NCI-H69 (cell line): ENCODE data around the gene P2RX4.
A peak's percentile ranks its signal among the peaks of the same experiment; 100 is the strongest.
"Not testable (repeated sequence)": the region's sequence is repeated elsewhere in the genome, so short reads cannot be mapped to it uniquely, and the experiment has no call there.

Source experiments
- DNase-seq: peaks from one replicate; lab custom pipeline; 2025; lab: John Stamatoyannopoulos, UW

The P2RX4 gene

DNA sequence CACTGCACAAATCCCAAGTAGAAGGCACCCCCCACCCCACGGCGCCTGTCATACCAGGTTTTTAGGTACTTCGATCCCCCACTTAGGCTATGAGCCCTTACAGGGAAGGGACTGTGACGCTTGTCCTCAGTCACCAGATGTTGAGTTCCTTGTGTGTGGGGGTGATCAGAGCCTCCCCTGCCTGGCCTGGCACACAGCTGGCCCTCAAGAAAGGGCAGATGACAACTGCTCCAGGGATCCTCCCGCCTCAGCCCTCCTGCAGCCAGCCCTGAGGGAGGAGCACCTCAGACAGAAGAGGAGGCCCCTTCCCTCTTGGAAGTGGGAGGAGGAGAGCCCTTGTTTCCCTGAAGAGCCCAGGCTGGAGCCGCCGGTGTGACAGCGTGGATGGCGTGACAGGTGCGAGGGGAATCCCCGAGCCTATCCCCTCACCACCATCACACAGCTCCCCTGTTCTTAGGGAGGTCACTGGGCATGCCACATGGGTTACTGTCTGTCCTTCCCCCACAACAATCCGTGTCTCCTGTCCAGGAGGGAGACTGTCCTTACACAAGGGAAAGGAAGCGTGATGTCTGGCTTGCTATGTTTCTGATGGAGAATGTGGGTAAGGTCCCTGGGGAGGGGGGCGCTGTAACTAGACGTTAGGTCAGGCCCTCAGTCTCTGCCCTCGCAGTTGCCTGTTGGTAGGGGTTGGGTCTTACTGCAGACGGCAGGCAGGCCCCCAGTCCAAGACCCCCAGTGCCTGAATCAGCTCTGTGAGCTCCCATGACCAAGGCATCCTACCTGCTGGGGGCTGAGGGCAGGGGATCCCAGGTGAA lies 31.4 kb downstream of the P2RX4 start:
- no peak for DNase-seq

DNA sequence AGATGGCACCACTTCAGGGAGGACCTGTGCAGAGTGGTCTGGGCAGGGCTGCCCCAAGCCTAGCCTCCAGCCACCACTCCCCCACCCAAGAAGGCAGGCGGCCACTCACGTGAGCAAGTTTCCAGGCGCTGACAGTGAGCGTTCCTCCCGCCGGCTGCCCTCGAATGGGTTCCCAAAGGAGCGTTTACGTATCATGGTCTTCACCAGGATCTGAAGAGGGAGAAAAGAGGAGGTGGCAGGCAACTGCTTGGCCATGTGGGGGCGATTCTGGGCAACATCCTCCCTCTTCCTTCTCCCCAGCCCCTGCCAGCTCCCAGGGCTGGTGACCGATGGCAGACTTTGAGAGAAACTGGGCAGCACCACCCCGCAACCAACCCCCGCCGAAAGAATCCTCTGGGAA lies 35.1 kb downstream of the P2RX4 start:
- DNase-seq, result no peak

DNA sequence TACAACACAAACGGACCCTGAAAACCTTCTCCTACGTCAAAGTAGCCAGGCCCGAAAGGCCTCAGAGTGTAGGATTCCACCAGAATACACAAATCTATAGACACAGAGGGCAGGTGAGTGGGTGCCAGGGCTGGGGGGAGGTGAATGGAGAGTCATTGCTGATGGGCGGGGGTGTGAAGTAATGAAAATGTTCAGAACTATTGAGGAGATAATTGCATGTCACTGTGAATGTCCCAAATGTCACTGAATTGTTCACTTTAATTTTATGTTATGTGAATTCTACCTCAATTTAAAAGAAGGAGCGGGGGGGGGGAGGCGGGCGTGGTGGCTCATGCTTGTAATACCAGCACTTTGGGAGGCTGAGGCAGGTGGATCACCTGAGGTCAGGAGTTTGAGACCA lies 36.0 kb downstream of the P2RX4 start:
- no peak for DNase-seq

DNA sequence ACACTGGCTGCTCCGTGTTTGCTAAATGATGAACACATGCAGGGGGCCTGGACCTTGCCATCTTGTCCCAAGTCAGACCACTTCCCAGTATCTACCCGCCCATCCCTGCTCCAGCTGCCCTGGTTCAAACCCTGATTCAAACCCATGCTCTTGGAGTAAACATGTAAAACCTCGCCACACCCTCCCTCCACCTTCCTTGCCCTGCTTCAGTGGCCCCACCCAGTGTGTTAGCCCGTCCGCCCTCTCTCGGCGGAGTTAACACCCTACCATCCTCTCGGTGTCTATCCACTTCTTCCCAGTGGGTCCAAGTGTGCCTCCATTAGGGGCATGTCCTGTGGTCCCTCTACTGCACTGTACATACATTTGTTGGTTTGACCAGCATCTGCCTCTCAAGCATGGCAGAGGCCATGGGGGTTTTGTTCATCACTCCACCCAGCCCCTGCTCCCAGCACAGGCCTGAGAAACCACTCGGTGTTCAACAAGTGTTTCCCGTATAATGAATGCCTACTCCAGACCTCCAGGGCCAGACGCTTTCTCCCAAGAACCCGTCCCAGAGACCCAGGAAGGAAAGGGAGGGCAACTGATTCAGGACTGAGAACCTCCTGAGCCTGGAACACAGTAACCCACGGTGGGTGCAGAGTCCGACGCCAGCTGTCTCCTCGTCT lies 37.1 kb downstream of the P2RX4 start:
- DNase-seq, result no peak

DNA sequence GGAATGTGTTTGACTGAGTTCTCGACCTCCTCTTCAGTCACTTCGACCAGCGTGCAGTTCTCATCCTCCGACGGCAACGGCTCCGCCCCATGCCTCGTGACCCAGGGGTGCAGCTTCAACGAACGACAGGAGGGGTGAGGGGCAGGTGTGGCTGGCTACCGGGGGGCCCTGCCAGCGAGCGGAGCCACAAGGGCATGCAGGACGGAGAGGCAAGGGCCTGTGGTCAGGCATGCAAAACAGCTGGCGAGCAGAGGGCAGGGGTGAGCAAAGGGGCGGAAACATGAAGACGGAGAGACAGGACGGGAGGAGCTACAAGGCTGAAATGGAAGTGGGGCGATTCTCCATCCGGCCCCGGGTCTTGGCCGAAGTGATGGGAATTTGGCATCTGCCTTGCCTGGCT lies 38.7 kb downstream of the P2RX4 start:
- DNase-seq, result no peak

DNA sequence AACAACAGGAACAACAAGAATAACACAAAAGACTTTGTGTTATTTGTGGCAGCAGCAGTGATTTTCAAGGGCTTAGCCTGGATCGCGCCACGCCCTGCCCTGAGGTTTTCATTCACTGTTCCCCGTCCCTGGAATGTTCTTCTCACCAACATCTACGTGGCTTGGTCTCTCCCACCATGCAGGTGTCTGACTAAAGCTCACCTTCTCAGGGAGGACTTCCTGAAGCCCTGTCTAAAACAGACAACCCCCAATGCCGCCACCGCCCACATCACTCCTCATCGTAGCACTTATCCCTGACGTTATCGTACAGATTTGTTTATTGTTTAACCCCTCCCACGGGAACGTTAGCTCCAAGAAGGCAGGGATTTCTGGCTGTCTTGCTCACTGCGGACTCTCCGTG lies 40.4 kb downstream of the P2RX4 start:
- no peak for DNase-seq

DNA sequence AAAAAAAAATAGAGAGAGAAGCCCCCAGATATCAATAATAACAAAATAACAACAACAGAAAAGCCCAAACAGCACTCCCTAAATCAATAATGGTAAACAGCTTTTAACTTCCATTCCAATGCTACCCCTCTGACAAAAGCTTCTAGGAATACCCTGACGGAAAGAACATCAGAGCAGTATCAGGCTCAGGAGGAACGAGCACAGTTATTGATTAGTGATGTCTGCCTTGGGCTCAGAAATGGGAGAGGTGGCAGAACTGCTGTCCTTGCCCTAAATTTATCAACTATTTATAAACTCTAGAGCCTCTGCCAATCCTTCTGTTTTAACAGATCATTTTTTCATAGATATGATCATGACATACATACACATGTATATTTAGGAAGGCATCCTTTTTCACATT lies 41.9 kb downstream of the P2RX4 start:
- no peak for DNase-seq

DNA sequence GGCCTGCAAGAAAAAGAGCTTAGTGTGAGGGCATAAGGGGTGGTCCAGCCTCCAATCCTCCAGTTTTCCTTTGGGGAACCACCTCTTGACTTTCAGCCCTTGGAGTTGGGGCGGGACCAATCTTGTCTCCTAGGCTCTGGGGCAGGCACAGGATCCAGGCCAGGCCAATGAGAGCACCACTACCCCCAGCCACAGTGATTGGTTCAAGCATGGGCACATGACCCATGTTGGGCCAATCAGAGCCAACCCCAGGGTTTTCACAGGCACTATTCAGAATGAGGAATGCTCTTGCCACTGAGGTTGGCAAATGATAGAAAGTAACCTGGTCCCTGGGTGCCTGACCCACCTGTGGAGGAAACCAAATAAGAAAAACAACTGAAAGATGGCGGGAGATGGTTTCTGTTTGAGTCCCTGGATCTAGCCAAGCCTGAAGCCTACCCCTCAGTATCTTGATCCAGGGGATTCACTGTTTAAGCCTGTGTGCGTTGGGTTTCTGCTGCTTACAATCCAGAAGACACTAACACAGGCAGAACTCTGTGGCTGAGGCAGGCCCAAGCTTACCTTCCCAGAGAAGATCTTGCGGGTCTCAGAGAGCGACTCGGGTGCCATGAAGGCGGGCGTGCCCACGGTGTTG lies 42.9 kb downstream of the P2RX4 start:
- DNase-seq, result no peak

DNA sequence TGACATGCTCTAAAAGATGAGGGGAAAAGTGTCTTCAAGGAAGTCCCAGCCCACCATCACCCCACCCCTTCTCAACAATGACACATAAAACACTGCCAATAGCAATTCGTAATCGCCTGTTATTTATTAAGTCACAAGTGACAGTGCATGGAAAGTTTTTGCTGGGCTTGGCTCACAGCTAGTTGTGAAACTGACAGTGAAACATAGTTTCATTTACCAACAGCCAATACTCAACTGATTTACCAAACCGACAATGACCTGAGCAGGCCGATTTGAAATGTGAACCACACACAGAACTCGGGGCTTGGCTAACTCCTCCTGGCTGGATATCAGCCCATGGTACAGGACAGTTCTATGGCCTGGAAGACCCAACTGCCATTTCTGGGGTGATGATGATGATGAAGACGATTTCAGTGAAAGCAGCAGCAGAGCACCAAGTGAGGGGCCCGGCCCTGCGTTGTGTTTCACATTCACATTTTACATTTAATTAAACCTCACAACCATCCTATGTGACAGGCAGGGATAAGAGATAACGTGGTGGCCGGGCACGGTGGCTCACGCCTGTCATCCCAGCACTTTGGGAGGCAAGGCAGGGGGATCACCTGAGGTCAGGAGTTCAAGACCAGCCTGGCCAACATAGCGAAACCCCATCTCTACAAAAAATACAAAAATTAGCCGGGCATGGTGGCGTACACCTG lies 43.9 kb downstream of the P2RX4 start:
- no peak for DNase-seq

DNA sequence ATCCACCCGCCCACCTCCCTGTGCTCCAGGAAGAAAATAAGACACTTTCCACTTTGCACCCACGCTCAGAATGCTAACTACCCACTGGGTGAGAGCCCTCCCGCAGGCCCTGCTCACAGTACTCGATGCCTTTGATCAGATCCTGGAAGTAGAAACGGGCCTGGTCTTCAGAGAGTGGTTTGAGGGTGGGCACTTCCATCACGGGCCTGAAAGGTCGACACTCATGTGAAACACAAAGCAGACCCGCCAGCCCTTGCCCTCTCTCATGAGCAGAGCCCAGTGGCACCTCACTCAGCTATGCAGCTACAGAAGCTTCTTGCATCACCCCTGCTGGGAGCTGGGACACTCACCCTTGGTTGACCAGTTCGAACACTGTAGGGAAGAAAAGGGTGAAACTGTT lies 45.5 kb downstream of the P2RX4 start:
- DNase-seq, result peak; percentile 40

DNA sequence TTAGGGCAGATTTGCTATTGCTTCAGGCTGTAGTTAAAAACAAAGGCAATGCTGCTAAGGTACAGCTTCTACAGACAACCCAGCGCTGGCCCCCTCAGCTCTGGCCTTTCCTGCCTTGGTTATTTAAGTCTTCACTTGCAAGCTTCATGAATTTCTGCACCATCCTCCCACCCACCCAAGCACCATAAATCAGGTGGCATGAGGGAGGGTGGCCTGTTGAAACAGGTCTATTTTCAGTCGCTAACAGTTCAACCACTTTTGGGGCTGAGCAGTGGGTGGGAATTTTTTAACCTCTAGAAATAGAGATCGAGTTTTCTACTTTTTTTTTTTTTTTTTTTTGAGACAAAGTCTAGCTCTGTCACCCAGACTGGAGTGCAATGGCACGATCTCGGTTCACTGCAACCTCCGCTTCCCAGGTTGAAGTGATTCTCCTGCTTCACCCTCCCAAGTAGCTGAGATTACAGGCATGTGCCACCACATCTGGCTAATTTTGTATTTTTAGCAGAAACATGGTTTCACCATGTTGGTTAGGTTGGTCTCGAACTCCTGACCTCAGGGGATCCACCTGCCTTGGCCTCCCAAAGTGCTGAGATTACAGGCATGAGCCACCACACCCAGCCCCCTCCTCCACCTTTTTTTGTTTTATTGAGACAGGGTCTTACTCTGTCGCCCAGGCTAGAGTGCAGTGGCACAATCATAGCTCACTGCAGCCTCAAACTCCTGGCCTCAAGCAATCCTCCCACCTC lies 47.9 kb downstream of the P2RX4 start:
- not testable (repeated sequence) for DNase-seq

DNA sequence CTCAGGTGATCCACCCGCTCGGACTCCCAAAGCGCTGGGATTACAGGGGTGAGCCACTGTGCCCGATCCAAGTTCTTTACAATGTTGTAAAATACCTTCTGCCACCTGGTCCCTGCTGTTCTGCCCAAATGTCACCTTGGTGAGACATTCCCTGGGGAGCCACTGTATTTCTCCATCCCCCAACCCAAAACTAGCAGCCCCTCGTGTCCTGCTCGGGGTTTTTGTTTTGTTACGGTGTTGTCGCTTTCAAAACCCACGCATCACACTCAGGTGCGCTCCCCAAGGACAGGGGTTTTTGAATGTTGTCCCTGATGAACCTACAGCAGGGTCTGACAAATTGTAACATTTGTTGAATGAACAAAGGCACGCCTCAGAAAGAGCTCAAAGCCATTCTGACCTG lies 49.1 kb downstream of the P2RX4 start:
- DNase-seq, result no peak

DNA sequence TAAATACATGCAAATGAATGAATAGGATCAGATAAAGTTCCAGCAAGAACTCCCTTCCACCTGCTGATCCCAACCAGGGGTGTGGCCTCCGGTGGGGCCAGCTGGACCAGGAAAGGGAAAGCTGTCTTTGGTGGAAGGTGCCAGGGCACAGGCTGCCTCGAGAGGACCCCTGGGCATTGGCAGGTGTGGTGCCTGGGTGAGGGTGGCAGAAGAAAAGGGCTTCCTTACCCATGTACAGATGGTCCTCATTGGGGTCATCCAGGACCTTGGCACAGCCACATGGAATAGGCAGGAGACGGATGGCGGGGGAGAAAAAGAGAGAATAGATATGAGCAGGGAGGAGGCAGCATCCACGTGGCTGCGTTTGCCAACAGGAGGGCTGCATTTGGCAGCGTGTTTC lies 50.2 kb downstream of the P2RX4 start:
- no peak for DNase-seq

DNA sequence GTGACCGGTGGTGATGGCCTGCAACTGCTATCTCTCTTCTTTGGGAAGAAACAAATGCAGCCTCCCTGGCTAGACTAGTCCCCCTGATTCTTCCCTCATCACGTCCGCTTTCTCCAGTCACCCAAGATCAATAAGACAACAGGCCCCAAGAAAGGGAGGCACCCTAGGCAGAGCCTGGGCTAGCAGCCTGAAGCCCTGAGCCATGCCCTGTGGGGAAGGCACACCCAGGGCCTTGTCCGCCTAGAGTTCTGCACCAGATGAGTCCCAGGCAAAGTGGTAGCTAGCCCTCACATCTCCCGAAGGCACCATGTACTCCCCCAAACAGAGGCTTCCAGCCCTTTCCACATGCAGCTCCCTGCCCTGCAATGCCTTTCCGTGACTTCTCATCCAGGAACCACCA lies 51.5 kb downstream of the P2RX4 start:
- DNase-seq, result no peak

DNA sequence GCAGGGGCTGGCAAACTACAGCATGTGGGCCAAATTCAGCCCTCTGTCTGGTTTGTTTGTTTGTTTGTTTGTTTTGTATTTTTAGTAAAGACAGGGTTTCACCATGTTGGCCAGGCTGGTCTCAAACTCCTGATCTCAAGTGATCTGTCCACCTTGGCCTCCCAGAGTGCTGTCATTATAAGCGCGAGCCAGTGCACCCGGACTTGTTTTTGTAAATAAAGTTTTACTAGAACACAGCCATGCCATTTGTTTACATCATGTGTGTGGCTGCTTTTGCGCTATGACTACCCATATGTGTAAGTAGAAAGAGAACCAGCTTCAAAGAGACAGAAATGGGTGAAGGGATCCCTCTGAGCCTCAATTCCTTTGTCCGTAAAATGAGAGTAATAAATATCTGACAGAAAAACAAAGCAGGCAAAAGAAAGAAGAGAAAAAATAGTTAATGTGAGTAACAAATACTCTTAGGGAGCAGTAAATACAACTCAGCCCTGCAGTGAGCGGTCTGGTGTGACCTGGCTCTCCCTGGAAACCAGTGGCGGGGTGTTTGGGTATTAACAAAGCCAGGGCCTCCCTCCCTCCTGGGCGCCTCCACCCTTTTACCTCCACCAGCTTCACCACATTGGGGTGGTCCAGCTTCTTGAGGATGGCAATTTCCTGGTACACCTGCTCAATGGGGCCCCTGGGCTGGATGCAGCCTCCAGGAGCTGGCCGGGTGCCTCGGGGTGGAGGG lies 53.4 kb downstream of the P2RX4 start:
- no peak for DNase-seq

DNA sequence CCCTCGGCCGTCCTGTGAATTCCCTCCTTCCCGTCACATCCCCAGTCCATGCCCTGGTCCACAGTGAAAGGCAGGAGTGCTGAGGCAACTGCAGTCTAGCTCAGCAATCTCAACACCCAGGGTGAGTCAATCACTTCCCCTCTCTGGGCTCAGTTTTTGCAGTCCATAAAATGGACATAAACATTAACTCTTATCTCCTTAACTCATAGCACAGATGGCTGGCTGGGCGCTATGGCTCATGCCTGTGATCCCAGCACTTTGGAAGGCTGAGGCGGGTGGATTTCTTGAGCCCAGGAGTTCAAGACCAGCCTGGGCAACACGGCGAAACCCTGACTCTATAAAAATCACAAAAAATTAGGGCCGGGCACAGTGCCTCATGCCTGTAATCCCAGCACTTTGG lies 54.2 kb downstream of the P2RX4 start:
- no peak for DNase-seq

DNA sequence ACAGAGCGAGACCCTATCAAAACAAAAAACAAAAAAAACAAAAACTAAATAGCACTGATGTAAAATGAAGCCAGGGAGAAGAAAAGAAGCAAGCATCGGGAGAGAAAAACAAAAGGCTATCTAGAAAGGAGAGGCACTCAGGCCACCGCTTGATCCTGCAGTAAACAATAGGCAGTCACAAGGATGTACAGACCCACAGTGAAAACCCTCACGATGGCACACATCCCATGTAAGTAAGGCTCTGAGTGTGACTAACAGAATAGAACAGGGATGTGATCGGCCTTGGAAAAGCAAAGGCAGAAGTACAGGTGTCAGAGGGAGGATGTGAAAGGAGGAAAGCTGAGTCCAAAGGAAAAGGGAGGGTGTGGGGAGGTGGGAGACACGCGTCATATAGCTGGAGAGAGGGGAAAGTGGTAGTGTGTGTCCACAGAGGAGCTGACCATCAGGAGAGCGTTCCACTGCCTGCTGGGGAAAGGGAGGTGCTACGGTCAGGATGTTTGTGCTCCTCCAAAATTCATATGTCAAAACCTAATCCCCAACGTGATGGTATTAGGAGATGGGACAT lies 55.1 kb downstream of the P2RX4 start:
- no peak for DNase-seq

DNA sequence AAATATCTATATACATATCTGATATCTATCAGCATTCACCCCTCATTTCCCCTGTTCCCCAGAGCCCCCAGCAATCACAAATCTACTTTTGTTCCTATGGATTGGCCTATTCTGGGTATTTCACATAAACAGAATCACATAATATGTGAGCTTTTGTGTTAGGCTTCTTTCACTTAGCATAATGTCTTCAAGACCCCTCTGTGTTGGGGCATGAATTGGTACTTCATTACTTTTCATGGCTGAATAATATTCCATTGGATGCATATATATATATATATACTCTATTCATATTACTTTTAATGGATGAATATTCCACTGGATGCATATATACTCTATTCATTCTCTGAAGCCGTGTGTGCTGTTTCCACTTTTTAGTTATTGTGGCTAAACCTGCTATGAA lies 57.9 kb downstream of the P2RX4 start:
- DNase-seq, result no peak

DNA sequence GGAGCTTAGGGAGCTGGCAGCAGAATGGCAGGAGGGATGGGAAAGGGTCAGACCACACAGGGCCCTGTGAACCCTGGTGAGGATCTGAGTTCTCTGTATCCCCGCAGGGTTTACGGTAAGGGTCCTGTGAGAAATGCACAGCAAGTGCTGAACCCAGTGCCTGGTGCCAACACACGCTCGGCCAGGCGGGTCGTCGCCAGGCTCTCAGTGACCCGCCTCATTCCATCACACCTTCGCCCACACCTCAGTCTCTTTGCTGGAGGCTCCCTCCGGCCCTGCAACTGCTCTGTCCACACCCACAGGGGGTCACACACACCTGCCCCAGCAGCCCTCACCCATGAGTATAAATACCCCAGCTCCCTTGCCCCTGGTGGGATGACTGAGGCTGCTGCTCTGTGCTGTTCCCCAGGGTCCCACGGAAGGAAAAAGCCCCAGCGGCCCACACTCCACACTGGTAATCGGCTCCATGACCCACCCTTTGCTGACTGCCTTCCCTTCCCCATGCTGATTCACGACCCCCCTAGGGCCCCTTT lies 63.5 kb downstream of the P2RX4 start:
- DNase-seq, result no peak

DNA sequence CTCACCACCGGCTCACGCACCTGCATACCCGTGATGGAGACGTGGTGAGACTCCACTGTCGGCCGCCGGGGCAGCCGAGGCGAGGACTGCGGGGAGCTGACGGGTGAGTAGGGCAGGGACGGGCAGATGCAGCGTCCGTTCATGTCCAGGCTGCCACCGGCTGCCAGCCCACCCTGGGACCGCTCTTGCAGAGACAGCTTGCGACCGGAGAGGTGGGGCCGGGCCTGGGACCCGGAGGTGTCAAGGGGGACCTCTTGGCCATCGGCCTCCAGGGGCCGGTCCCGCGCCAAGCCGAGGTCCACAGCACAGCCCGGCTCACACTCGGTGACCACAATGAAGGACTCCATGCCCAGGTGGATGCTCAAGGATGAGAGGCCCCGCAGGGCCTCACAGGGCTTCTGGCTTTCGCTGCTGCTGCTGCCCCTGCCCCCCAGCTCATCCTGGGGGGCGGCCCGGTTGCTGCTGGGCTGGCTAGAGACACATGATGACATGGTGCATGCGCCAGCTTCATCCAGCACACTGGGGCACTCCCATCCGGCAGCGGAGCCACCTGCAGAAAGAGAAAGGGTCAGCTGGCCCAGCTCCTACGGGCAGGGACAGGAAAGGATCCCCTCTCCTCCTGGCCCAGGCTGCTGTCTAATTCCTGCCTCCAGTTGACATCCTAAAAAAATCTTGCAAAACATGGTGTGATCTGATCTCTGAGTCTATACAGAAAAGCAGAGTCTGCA lies 64.3 kb downstream of the P2RX4 start:
- DNase-seq, result no peak
